Measurements from ENCODE around the gene NAIF1.
"Not testable (repeated sequence)": the region's sequence is repeated elsewhere in the genome, so short reads cannot be mapped to it uniquely, and the experiment has no call there.

Gene NAIF1

GRCh38 chr9:128066713-128067644 is at the start of gene NAIF1:
TSS of gene NAIF1 (minus strand) at chr9:128067320. CDS start at chr9:128067101, 219 bp downstream.
- no peaks in the 10 kb centered on the region for H3K9me3 ChIP-seq (ENCODE audit: control insufficient read depth, insufficient read depth, low read depth, low read length)
- peaks cover 25% of the 10 kb centered on the region for H3K4me1 ChIP-seq (ENCODE audit: control insufficient read depth, insufficient read depth, low read length)
- no peaks in the 10 kb centered on the region for H3K27me3 ChIP-seq (ENCODE audit: control insufficient read depth, insufficient read depth, low read length)
- peak within 1 kb of the TSS; percentile 93 for H3K4me3 ChIP-seq (ENCODE audit: low read depth, low read length)
- peak within 1 kb of the TSS; percentile 88 for H3K27ac ChIP-seq (ENCODE audit: low read depth, low read length)
- peak within 1 kb of the TSS; percentile 91 for H3K9ac ChIP-seq (ENCODE audit: low read length)
- H3K36me3 ChIP-seq (ENCODE audit: control insufficient read depth, insufficient read depth, low read length) = peaks cover 8% of the 10 kb centered on the region; the same call in 1 of the 2 replicates

DNA sequence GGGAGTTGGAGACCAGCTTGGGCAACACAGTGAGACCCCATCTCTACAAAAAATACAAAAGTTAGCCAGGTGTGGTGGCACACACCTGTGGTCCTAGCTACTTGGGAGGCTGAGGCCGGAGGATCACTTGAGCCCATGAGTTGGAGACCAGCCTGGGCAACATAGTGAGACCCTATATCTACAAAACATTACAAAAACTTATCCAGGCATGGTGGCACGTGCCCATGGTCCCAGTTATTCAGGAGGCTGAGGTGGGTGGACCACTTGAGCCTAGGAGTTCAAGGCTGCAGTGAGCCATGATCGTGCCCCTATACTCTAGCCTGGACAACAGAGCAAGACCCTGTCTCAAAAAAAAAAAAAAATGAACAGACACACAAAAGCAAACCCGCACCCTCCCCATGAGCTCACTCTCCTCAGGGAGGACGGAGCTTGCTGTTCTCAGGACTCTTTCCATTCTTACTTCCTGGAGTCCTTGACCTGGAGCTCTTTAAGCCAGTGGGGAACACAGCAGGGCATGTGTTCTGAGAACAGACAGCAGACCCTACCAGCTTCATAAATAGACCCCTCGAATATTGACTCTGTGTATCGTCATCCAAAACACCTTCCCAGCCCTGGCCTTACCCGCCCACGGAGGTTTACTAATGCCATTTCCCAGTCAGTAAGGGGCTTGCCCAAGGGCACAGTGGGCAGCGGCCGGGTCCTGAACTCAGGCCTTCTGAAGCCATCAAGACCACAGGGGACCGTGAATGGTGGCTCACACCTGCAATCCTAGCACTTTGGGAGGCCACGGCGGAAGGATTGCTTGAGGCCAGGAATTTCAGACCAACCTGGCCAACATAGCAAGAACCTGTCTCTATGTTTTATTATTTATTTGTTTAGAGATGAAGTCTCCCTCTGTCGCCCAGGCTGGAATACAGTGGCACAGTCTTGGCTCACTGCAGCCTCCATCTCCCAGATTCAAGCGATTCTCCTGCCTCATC is 49.3 kb upstream of the NAIF1 start:
- H3K27ac ChIP-seq (ENCODE audit: low read depth, low read length) = no peak overlapping the region
- H3K9me3 ChIP-seq (ENCODE audit: control insufficient read depth, insufficient read depth, low read depth, low read length) = no peaks in the 10 kb centered on the region
- no peak overlapping the region for H3K4me3 ChIP-seq (ENCODE audit: low read depth, low read length)
- H3K4me1 ChIP-seq (ENCODE audit: control insufficient read depth, insufficient read depth, low read length) = peaks cover 8% of the 10 kb centered on the region; the same call in 1 of the 2 replicates
- H3K27me3 ChIP-seq (ENCODE audit: control insufficient read depth, insufficient read depth, low read length) = no peaks in the 10 kb centered on the region
- peaks cover 42% of the 10 kb centered on the region for H3K36me3 ChIP-seq (ENCODE audit: control insufficient read depth, insufficient read depth, low read length)
- no peak overlapping the region for H3K9ac ChIP-seq (ENCODE audit: low read length)

- H3K27me3 ChIP-seq (ENCODE audit: control insufficient read depth, insufficient read depth, low read length) = no peaks in the 10 kb centered on the region
- no peak overlapping the region for H3K27ac ChIP-seq (ENCODE audit: low read depth, low read length)
- peaks cover 8% of the 10 kb centered on the region; the same call in 1 of the 2 replicates for H3K4me1 ChIP-seq (ENCODE audit: control insufficient read depth, insufficient read depth, low read length)
- no peak overlapping the region for H3K4me3 ChIP-seq (ENCODE audit: low read depth, low read length)
- peaks cover 32% of the 10 kb centered on the region for H3K36me3 ChIP-seq (ENCODE audit: control insufficient read depth, insufficient read depth, low read length)
- H3K9me3 ChIP-seq (ENCODE audit: control insufficient read depth, insufficient read depth, low read depth, low read length) = no peaks in the 10 kb centered on the region
- no peak overlapping the region for H3K9ac ChIP-seq (ENCODE audit: low read length)
Measured at GRCh38 chr9:128115187-128116103, 48.3 kb upstream of the NAIF1 start.

- Histone ChIP-seq H3K4me3 (ENCODE audit: low read depth, low read length) (no peak overlapping the region), H3K9me3 (ENCODE audit: control insufficient read depth, insufficient read depth, low read depth, low read length) (no peaks in the 10 kb centered on the region), H3K4me1 (ENCODE audit: control insufficient read depth, insufficient read depth, low read length) (peaks cover 8% of the 10 kb centered on the region; the same call in 1 of the 2 replicates), H3K27ac (ENCODE audit: low read depth, low read length) (no peak overlapping the region), H3K27me3 (ENCODE audit: control insufficient read depth, insufficient read depth, low read length) (no peaks in the 10 kb centered on the region), H3K36me3 (ENCODE audit: control insufficient read depth, insufficient read depth, low read length) (peaks cover 29% of the 10 kb centered on the region), H3K9ac (ENCODE audit: low read length) (no peak overlapping the region)
Measured at GRCh38 chr9:128114326-128115186, 47.4 kb upstream of the NAIF1 start.

GRCh38 chr9:128113526-128114325 is 46.6 kb upstream of the NAIF1 start:
- Histone ChIP-seq H3K27ac (ENCODE audit: low read depth, low read length) (no peak overlapping the region), H3K9ac (ENCODE audit: low read length) (no peak overlapping the region), H3K36me3 (ENCODE audit: control insufficient read depth, insufficient read depth, low read length) (peaks cover 30% of the 10 kb centered on the region), H3K4me1 (ENCODE audit: control insufficient read depth, insufficient read depth, low read length) (peaks cover 8% of the 10 kb centered on the region; the same call in 1 of the 2 replicates), H3K9me3 (ENCODE audit: control insufficient read depth, insufficient read depth, low read depth, low read length) (no peaks in the 10 kb centered on the region), H3K27me3 (ENCODE audit: control insufficient read depth, insufficient read depth, low read length) (no peaks in the 10 kb centered on the region), H3K4me3 (ENCODE audit: low read depth, low read length) (no peak overlapping the region)

DNA sequence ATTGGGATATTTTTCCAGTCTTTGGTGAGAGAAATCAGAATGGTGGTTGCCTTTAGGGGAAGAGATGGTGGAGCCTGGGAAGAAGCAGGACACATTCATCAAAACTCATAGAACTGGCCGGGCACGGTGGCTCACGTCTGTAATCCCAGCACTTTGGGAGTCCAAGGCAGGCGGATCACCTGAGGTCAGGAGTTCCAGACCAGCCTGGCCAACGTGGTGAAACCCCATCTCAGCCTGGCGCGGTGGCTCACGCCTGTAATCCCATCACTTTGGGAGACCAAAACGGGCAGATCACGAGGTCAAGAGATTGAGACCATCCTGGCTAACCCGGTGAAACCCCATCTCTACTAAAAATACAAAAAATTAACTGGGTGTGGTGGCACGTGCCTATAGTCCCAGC is 44.6 kb upstream of the NAIF1 start:
- not testable (repeated sequence) for H3K27me3 ChIP-seq (ENCODE audit: control insufficient read depth, insufficient read depth, low read length); H3K9me3 ChIP-seq (ENCODE audit: control insufficient read depth, insufficient read depth, low read depth, low read length); H3K4me3 ChIP-seq (ENCODE audit: low read depth, low read length); H3K4me1 ChIP-seq (ENCODE audit: control insufficient read depth, insufficient read depth, low read length); H3K9ac ChIP-seq (ENCODE audit: low read length); H3K27ac ChIP-seq (ENCODE audit: low read depth, low read length)
- peaks cover 49% of the 10 kb centered on the region for H3K36me3 ChIP-seq (ENCODE audit: control insufficient read depth, insufficient read depth, low read length)

DNA sequence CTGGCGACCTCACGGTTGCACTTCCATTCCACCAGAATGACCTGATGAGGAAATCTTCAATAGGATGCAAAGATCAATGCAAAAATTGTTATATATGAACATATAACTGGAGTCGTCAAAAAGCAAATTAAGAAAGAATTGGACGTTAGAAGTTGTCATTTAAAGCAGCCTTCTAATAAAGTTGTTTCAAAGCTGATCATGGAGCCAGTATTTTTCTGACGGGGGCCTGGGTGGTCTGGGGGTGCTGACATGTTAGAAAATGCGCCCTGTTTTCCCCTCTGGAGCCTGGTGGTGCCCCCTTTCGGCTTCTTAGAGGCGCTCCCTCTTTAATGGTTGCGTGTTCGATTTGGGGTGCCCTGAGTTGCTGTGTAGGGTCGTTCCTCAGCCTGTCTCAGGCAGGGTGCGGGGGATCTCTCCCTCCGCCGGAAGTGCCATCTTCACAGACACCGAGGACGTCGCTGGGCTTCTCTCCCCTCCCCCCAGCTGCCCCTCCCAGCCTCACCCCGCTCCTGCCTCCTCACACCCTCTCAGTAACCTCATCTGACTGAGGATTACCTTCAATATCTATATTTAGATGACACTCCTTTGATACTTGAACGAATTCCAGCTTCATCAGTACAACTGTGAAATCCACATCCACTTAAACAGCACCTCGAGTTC is 42.1 kb upstream of the NAIF1 start:
- H3K4me1 ChIP-seq (ENCODE audit: control insufficient read depth, insufficient read depth, low read length) = no peaks in the 10 kb centered on the region
- peaks cover 53% of the 10 kb centered on the region for H3K36me3 ChIP-seq (ENCODE audit: control insufficient read depth, insufficient read depth, low read length)
- H3K9me3 ChIP-seq (ENCODE audit: control insufficient read depth, insufficient read depth, low read depth, low read length) = no peaks in the 10 kb centered on the region
- no peak overlapping the region for H3K4me3 ChIP-seq (ENCODE audit: low read depth, low read length)
- no peaks in the 10 kb centered on the region for H3K27me3 ChIP-seq (ENCODE audit: control insufficient read depth, insufficient read depth, low read length)
- H3K27ac ChIP-seq (ENCODE audit: low read depth, low read length) = no peak overlapping the region
- H3K9ac ChIP-seq (ENCODE audit: low read length) = no peak overlapping the region

- Histone ChIP-seq H3K9me3 (ENCODE audit: control insufficient read depth, insufficient read depth, low read depth, low read length) (no peaks in the 10 kb centered on the region), H3K27ac (ENCODE audit: low read depth, low read length) (no peak overlapping the region), H3K4me1 (ENCODE audit: control insufficient read depth, insufficient read depth, low read length) (no peaks in the 10 kb centered on the region), H3K36me3 (ENCODE audit: control insufficient read depth, insufficient read depth, low read length) (peaks cover 56% of the 10 kb centered on the region), H3K4me3 (ENCODE audit: low read depth, low read length) (no peak overlapping the region), H3K27me3 (ENCODE audit: control insufficient read depth, insufficient read depth, low read length) (no peaks in the 10 kb centered on the region), H3K9ac (ENCODE audit: low read length) (no peak overlapping the region)
Measured at GRCh38 chr9:128108269-128109049, 41.3 kb upstream of the NAIF1 start.
